ENCODE measurements around the gene ITGBL1. TPM values are rescaled to one million over a fixed set of nuclear protein-coding genes. Genes with fewer than 3 reads are reported as not detected.

Gene ITGBL1
- total RNA-seq, 6 experiments from 2014 or later: 92.4 to 114 (median 105) TPM

GRCh38 chr13:101584331-101584730 is 131.9 kb downstream of the ITGBL1 start:
- Mint-ChIP-seq H3K27me3 (ENCODE audit: insufficient read depth) (no peaks in the 10 kb centered on the region), H3K27ac (peak overlapping the region; percentile 37), H3K4me3 (no peak overlapping the region; the same call in 1 of the 2 replicates), H3K9me3 (no peaks in the 10 kb centered on the region), H3K4me1 (ENCODE audit: low read depth) (peaks cover 32% of the 10 kb centered on the region), H3K36me3 (ENCODE audit: low read depth) (peaks cover 32% of the 10 kb centered on the region)
- DNase-seq: no peak
- TF ChIP-seq, protein P1, sequence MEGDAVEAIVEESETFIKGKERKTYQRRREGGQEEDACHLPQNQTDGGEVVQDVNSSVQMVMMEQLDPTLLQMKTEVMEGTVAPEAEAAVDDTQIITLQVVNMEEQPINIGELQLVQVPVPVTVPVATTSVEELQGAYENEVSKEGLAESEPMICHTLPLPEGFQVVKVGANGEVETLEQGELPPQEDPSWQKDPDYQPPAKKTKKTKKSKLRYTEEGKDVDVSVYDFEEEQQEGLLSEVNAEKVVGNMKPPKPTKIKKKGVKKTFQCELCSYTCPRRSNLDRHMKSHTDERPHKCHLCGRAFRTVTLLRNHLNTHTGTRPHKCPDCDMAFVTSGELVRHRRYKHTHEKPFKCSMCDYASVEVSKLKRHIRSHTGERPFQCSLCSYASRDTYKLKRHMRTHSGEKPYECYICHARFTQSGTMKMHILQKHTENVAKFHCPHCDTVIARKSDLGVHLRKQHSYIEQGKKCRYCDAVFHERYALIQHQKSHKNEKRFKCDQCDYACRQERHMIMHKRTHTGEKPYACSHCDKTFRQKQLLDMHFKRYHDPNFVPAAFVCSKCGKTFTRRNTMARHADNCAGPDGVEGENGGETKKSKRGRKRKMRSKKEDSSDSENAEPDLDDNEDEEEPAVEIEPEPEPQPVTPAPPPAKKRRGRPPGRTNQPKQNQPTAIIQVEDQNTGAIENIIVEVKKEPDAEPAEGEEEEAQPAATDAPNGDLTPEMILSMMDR (IDR thresholded peaks at IDR 0.05): no peak

GRCh38 chr13:101590479-101590878 is 138.0 kb downstream of the ITGBL1 start:
- TF ChIP-seq, protein P1 (IDR thresholded peaks at IDR 0.05): no peak
- no peak for DNase-seq
- H3K27ac Mint-ChIP-seq: no peak overlapping the region
- no peaks in the 10 kb centered on the region; the same call in 1 of the 2 replicates for H3K27me3 Mint-ChIP-seq (ENCODE audit: insufficient read depth)
- H3K4me1 Mint-ChIP-seq (ENCODE audit: low read depth): peaks cover 10% of the 10 kb centered on the region; the same call in 1 of the 2 replicates
- H3K4me3 Mint-ChIP-seq: no peak overlapping the region
- H3K9me3 Mint-ChIP-seq: no peaks in the 10 kb centered on the region
- H3K36me3 Mint-ChIP-seq (ENCODE audit: low read depth): peaks cover 41% of the 10 kb centered on the region

DNA sequence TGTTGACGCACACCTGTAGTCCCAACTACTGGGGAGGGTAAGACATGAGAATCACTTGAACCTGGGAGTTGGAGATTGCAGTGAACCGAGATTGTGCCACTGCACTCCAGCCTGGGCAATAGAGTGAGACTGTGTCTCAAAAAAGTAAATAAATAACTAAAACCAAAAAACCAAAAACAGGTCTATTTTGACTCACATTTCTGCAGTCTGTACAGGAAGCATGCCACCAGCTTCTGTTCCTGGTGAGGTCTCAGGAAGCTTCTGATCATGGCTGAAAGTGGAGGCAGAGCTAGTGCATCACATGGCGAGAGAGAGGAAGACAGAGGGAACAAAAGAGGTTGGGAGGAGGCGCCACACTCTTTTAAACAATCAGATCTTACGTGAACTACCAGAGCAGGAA is 142.5 kb downstream of the ITGBL1 start:
- Mint-ChIP-seq H3K27ac (no peak overlapping the region), H3K36me3 (ENCODE audit: low read depth) (peaks cover 30% of the 10 kb centered on the region), H3K27me3 (ENCODE audit: insufficient read depth) (no peaks in the 10 kb centered on the region; the same call in 1 of the 2 replicates), H3K9me3 (no peaks in the 10 kb centered on the region), H3K4me1 (ENCODE audit: low read depth) (no peaks in the 10 kb centered on the region), H3K4me3 (no peak overlapping the region)
- DNase-seq: no peak
- TF ChIP-seq, protein P1 (IDR thresholded peaks at IDR 0.05): no peak

DNA sequence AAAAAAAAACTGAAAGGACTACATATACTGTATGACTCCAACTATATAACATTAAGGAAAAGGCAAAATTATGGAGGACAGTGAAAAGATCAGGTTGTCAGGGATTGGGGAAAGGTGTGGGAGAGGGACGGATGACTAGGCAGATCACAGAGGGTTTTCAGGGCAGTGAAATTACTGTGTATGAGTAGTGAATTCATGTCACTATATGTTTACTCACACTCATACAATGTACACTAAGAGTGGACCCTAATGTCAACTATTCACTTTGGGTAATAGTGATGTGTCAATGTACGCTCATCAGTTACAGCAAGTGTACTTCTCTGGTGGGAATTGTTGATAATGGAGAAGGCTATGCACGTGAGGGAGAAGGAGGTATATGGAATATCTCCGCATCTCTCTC is 144.3 kb downstream of the ITGBL1 start:
- Mint-ChIP-seq H3K27me3 (ENCODE audit: insufficient read depth) (no peaks in the 10 kb centered on the region; the same call in 1 of the 2 replicates), H3K27ac (peak overlapping the region; percentile 1; the same call in 1 of the 2 replicates), H3K36me3 (ENCODE audit: low read depth) (peaks cover 30% of the 10 kb centered on the region), H3K4me3 (no peak overlapping the region), H3K9me3 (no peaks in the 10 kb centered on the region), H3K4me1 (ENCODE audit: low read depth) (peaks cover 5% of the 10 kb centered on the region)
- DNase-seq: no peak
- TF ChIP-seq, protein P1 (IDR thresholded peaks at IDR 0.05): no peak

GRCh38 chr13:101611491-101612475 is 159.3 kb downstream of the ITGBL1 start:
- H3K4me1 Mint-ChIP-seq (ENCODE audit: low read depth): peaks cover 34% of the 10 kb centered on the region
- H3K4me3 Mint-ChIP-seq: no peak overlapping the region
- no peaks in the 10 kb centered on the region for H3K9me3 Mint-ChIP-seq
- TF ChIP-seq, protein P1 (IDR thresholded peaks at IDR 0.05): no peak
- no peak for DNase-seq
- no peaks in the 10 kb centered on the region for H3K27me3 Mint-ChIP-seq (ENCODE audit: insufficient read depth)
- no peak overlapping the region for H3K27ac Mint-ChIP-seq
- no peaks in the 10 kb centered on the region; the same call in 1 of the 2 replicates for H3K36me3 Mint-ChIP-seq (ENCODE audit: low read depth)
